Measurements from ENCODE around the gene MZT2A. TPM values are rescaled to one million over a fixed set of nuclear protein-coding genes. Genes with fewer than 3 reads are reported as not detected.

The MZT2A gene, protein sequence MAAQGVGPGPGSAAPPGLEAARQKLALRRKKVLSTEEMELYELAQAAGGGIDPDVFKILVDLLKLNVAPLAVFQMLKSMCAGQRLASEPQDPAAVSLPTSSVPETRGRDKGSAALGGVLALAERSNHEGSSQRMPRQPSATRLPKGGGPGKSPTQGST
- total RNA-seq (2022; extraction: Qiagen RNA extraction), result 120 to 224 TPM (median 213 TPM) in 5 replicates

GRCh38 chr2:131492015-131492417 lies at the start of gene MZT2A:
Gene MZT2A, minus strand, starts transcription at chr2:131492397. Its CDS starts 21 bp downstream, at chr2:131492376.

DNA sequence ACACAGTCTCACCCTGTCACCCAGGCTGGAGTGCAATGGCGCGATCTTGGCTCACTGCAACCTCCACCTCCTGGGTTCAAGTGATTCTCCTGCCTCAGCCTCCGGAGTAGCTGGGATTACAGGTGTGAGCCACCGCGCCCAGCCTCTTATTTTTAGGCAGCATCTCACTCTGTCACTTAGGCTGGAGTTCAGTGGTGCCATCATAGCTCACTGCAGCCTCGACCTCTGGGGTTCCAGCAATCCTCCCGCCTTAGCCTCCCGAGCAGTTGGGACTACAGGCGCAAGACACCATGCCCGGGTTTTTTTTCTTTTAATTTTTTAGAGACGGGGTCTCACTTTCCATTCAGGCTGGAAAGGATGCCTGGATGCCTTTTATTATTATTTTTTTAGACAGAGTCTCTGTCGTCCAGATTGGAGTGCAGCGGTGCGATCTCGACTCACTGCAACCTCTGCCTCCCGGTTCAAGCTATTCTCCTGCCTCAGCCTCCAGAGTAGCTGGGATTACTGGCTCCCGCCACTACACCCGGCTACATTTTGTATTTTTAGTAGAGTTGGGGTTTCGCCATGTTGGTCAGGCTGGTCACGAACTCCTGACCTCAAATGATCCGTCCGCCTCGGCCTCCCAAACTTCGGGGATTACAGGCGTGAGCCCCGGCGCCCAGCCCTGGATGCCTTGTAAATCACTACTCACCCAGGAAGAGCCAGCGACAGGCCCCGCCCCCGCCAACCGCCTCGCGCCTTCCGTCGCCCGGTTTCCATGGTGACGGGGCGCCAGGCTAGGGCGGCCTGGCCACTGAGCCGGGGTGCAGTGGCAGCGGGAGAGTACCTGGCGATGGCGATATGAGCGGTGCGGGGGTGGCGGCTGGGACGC lies 35.2 kb upstream of the MZT2A start, which contains the start of gene CCDC74A:
CCDC74A (plus strand) TSS at position 758 of the 871 bp plus-strand sequence; CDS start at position 841, 83 bp downstream.

GRCh38 chr2:131475831-131476230 lies 16.4 kb downstream of the MZT2A start, which contains the start of gene TUBA3D:
Gene TUBA3D, plus strand, starts transcription at chr2:131476119. Its CDS starts 81 bp downstream, at chr2:131476200.

Other genes with a start within 250 kb of the MZT2A start
- gene RAB6D, start 128.2 kb downstream of the MZT2A start, total RNA-seq (2022; extraction: Qiagen RNA extraction), result 0.02 to 0.03 TPM (median 0.02 TPM) in 3 of 5 replicates, not detected in the others
- gene TUBA3D, start 16.3 kb downstream of the MZT2A start, total RNA-seq (2022; extraction: Qiagen RNA extraction), result 8.3 to 16.0 TPM (median 10.2 TPM) in 5 replicates
- gene CCDC74A, start 35.5 kb upstream of the MZT2A start, total RNA-seq (2022; extraction: Qiagen RNA extraction), result 11.1 to 16.2 TPM (median 15.0 TPM) in 5 replicates